ENCODE data around the gene SNAP23. TPM values are rescaled to one million over a fixed set of nuclear protein-coding genes. Genes with fewer than 3 reads are reported as not detected.

Gene SNAP23
- total RNA-seq, 1 experiment from 2014 or later: 63.2 TPM

DNA sequence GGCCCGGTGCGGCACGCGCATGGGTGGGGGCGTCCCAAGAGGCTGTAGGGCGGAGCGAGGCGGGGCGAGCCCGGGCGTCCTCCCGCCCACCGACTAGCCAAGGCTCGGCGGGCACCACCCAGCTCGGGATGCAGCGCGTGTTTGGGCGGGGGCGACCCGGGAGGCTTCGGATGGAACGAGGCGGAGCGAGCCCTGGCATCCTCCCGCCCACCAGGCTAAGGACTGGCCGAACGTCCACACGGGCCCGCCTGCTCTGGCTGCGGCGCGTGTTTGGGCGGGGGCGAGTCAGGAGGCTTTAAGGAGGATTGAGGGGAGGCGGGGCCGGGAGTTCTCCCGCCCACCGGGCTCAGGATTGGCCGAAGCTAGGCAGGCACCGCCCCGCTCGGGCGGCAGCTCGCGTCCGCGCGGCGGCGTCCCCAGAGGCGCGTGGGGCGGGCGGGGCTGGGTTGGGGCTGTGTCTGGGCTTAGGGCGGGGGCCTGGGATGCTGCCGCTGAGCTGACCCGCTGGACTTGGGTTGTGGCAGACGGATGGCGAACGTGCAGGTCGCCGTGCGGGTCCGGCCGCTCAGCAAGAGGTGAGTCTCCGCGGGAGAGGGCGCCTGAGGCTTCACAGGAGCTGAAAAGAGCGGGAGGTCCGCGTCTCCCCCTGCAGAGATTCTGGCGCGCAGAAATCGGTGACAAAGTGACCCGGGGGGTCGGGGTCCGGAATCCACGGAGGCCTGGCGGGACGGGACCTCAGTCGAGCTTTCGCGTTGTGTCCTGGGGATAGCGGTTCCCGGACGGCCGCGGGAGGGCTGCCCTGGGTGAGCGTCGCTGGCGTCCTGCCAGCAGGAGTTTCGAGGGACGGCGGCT, 80.0 kb downstream of the SNAP23 start, which contains the start of gene STARD9:
Gene STARD9 (plus strand): TSS at position 419 of the 852 bp plus-strand sequence. CDS start 110 bp downstream, at position 529.
- Histone ChIP-seq H3K56ac (ENCODE audit: insufficient read length, low read depth, low read length) (no peak within 1 kb of the TSS), H4K5ac (ENCODE audit: insufficient read length, low read depth, low read length) (no peak within 1 kb of the TSS), H4K91ac (ENCODE audit: insufficient read length, low read depth, low read length) (no peak within 1 kb of the TSS), H3K27me3 (ENCODE audit: insufficient read depth, low read length) (peaks cover 7% of the 10 kb centered on the region; the same call in 1 of the 2 replicates), H2BK12ac (ENCODE audit: insufficient read length, low read depth, low read length) (no peak within 1 kb of the TSS), H3K23me2 (ENCODE audit: insufficient read length, low read depth, low read length, poor library complexity, severe bottlenecking) (peaks cover 10% of the 10 kb centered on the region), H3K79me2 (ENCODE audit: insufficient read depth, low read length) (no peaks in the 10 kb centered on the region), H3T11ph (ENCODE audit: low read length) (no peak within 1 kb of the TSS), H4K20me1 (ENCODE audit: control insufficient read depth, insufficient read depth, insufficient read length) (no peaks in the 10 kb centered on the region), H2BK5ac (ENCODE audit: insufficient read length, low read length) (no peak within 1 kb of the TSS), H3K14ac (ENCODE audit: insufficient read depth, low read length) (no peak within 1 kb of the TSS; the same call in 1 of the 2 replicates), H3K4me1 (ENCODE audit: insufficient read depth, low read length) (no peaks in the 10 kb centered on the region), H3K23ac (ENCODE audit: insufficient read length, low read depth, low read length) (no peak within 1 kb of the TSS), H2BK15ac (ENCODE audit: low read depth, low read length) (no peak within 1 kb of the TSS), H3K4me2 (ENCODE audit: insufficient read depth, insufficient read length, low read length) (peak within 1 kb of the TSS; percentile 62), H4K8ac (replicated peaks; ENCODE audit: insufficient read length, low read depth, low read length) (no peak within 1 kb of the TSS), H3K9me3 (ENCODE audit: control insufficient read depth, low read depth, low read length) (no peaks in the 10 kb centered on the region), H2BK20ac (ENCODE audit: low read depth, low read length, poor library complexity, severe bottlenecking) (no peak within 1 kb of the TSS), H3K18ac (ENCODE audit: insufficient read length, low read depth, low read length) (peak within 1 kb of the TSS; percentile 29), H3K79me1 (ENCODE audit: insufficient read depth, low read depth, low read length, poor library complexity, severe bottlenecking) (no peaks in the 10 kb centered on the region), H3K9ac (ENCODE audit: extremely low read depth, insufficient read length, low read length) (peak within 1 kb of the TSS; percentile 41), H3K4ac (ENCODE audit: low read depth, low read length) (no peak within 1 kb of the TSS), H2AK5ac (ENCODE audit: insufficient read length, low read length) (no peak within 1 kb of the TSS), H2BK120ac (ENCODE audit: low read depth, low read length, poor library complexity, severe bottlenecking) (no peak within 1 kb of the TSS), H3K27ac (ENCODE audit: insufficient read length, low read depth, low read length) (no peak within 1 kb of the TSS), H2AFZ (ENCODE audit: low read length) (peak within 1 kb of the TSS; percentile 81)
- Mint-ChIP-seq H3K36me3 (ENCODE audit: insufficient read depth in 1 of 3, low read depth in 3 of 3) (peaks cover 0 to 2% (median 0%) of the 10 kb centered on the region in 3 experiments; a peak in 2 of 7 replicates), H3K27ac (peak within 1 kb of the TSS in 2 of 3 experiments; percentile 61 to 92; a peak in 3 of 7 replicates), H3K27me3 (ENCODE audit: low read depth) (peaks cover 52% of the 10 kb centered on the region), H3K4me1 (peaks cover 10 to 13% of the 10 kb centered on the region in 2 experiments), H3K9me3 (0 out of 5 replicates have a peak, but pooled peaks cover 0 to 2% of the 10 kb centered on the region in 2 experiments), H3K4me3 (peak within 1 kb of the TSS; percentile 91 to 94)
- TF ChIP-seq CTCF (conservative IDR thresholded peaks at IDR 0.05): no peak; the same call in 2 of the 3 replicates
- WGBS (ENCODE audit: extremely low coverage, insufficient read length, low lambda C conversion rate): no CpG with 5 or more reads among the region's 95 CpGs
- DNase-seq: peak; percentile 99
